GM12891 (cell line): ENCODE results near the gene FRMD3.

Experiments
- DNase-seq: peaks from one replicate; pipeline ENCODE4 v3.0.0; 2011; ENCODE audit warnings: low spot score; ENCODE audit not compliant: insufficient read length
- FAIRE-seq: peaks from 2 replicates; lab custom pipeline; 2011; peaks lifted over from hg19 to GRCh38; lab: Jason Lieb, UNC
- PAX5 ChIP-seq: IDR thresholded peaks from 2 replicates; pipeline ENCODE4 v1.6.1; 2011; ENCODE audit warnings: low read length, moderate library complexity, mild to moderate bottlenecking; ENCODE audit not compliant: insufficient read depth, severe bottlenecking
- POLR2A ChIP-seq: IDR thresholded peaks from 2 replicates; pipeline ENCODE4 v1.6.1; 2011; ENCODE audit warnings: low read depth, low read length, control low read depth
- POLR2AphosphoS5 ChIP-seq: IDR thresholded peaks from 2 replicates; pipeline ENCODE4 v1.6.1; 2011; ENCODE audit warnings: low read depth, low read length, control low read depth
- POU2F2 ChIP-seq: IDR thresholded peaks from 2 replicates; pipeline ENCODE4 v1.6.1; 2011; ENCODE audit warnings: low read depth, mild to moderate bottlenecking, control low read depth, low read length, moderate library complexity
- SPI1 ChIP-seq: IDR thresholded peaks from 2 replicates; pipeline ENCODE4 v1.6.1; 2011; ENCODE audit warnings: low read depth, low read length, control low read depth
- TAF1 ChIP-seq: IDR thresholded peaks from 2 replicates; pipeline ENCODE4 v1.6.1; 2011; ENCODE audit warnings: low read depth, low read length, control low read depth

FRMD3 gene

DNA sequence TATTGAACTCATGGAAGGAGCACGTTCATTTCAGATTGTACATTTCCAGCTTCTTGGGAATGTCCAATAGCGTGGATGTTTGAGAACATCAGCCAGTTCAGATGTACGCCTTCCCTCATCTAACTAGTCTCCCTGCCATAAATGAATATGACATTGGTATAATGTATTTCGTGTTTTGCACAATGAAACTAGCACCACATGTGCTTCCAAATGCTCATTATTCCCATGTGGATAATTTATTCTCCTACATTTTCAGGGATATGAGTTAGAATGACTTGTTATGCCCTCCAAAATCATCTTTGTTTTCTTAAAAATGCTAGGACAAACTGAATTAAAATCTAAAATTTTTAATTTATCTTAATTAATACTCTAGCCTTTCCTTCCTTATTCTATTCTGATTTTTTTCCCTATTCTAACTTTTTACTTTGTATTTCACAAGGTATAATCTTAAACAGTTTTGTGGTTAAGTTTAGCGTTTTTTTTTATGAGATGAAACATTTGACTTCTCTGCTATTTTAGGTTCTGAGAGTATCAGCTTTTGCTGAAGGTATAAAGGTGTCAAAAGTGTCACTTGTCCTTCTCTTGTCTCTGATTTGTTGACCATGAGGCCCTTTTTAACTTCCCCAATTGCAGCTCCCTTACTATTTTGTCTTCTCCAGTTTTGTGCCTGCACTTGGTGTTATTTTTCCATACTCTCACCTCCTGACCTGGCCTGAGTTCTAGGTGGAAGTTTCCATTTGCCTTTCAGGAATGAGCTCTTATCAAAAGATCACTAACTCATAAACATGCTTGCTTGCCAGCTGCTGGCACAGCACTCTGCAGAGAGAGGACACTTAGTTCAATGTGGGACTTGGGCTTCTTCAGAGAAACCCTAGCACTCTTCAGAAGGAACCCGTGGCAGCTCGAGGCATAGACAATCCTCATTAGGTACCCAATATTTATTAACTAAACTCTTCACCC is 106.8 kb downstream of the FRMD3 start:
- no peak for TF ChIP-seq SPI1
- no peak for TF ChIP-seq POLR2AphosphoS5
- no peak for TF ChIP-seq POLR2A
- TF ChIP-seq TAF1, result no peak
- TF ChIP-seq POU2F2, result no peak
- no peak for TF ChIP-seq PAX5
- DNase-seq (no peak), FAIRE-seq (no peak)

DNA sequence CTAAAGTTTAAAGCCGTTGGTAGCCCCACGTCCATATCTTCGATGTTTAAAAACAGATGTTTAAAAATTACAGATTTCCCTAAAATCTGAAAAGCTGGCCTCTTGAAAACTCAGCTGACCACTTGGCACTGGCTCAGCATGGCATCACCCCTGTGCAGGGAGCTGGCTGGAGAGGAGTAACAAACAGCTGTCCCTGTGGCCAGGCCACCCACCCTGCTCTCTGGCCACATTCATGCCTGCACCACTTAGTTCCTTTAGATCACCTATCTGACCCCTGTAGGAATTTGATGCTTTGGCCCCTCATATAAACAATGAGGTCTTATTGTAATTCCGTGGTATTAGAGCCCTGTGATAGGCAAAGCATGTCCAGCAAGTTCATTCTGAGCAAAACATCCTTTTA is 107.5 kb downstream of the FRMD3 start:
- DNase-seq, result no peak
- FAIRE-seq, result no peak
- TF ChIP-seq POLR2AphosphoS5 (no peak), PAX5 (no peak)

DNA sequence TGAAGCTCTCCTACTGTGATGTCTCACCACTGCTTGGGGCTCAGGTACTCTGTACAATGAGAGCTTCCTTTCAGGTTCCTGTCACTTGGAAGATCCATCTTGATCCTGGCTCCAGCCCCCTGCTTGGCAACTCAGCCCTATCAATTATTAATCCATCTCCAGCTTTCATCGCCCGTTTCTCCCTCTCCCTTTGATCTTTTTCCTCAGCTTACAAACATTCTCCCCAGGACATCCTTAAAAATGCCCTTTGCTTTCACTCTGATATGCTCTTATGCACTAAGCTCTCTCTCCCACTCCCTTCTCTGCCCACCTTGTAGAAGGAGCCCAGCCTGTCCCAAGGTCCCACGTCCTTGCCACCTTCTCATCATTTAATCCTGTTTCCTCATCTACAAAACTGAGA is 109.0 kb downstream of the FRMD3 start:
- no peak for FAIRE-seq
- no peak for DNase-seq
- TF ChIP-seq POLR2AphosphoS5 (no peak), TAF1 (no peak), POLR2A (no peak), POU2F2 (no peak), PAX5 (no peak), SPI1 (no peak)

DNA sequence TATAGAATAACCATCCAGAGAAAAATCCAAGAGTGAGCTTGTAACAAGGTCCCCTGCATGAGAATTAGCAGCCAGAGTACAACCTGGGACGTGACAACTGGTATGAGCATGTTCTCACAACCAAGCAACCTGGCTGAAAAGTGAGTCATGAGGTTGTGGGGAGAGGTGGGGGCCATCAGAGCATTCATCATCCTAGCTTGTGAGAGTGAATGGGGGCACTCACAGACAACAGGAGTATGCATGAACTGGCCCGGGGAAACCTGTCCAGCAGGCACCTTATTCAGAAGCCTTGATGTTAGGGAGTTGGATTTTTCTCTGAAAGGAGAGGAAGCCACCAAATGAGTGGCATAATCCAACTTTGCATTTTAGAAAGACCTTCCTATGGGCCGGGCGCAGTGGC is 113.0 kb downstream of the FRMD3 start:
- DNase-seq (no peak), FAIRE-seq (no peak)
- TF ChIP-seq POU2F2 (no peak), POLR2AphosphoS5 (no peak), PAX5 (no peak), POLR2A (no peak), TAF1 (no peak), SPI1 (no peak)

DNA sequence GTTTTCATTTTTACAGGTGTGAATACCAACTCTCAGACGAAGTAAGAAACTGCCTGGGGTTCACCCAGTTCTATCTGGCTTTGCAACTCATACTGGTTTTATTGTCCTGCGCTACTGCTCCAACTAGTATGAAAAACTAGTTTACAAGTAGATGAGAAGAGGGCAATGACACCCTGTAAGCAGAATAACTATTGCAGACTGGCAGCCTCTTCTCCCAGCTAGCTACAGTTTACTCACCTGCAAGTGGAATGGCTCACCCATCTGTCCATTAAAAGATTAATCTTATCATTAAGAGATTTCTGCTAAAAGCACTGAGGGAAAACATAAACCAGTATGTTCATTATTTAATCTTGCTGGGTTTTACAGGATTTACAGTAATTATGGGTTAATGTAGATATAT is 113.4 kb downstream of the FRMD3 start:
- FAIRE-seq, result no peak

DNA sequence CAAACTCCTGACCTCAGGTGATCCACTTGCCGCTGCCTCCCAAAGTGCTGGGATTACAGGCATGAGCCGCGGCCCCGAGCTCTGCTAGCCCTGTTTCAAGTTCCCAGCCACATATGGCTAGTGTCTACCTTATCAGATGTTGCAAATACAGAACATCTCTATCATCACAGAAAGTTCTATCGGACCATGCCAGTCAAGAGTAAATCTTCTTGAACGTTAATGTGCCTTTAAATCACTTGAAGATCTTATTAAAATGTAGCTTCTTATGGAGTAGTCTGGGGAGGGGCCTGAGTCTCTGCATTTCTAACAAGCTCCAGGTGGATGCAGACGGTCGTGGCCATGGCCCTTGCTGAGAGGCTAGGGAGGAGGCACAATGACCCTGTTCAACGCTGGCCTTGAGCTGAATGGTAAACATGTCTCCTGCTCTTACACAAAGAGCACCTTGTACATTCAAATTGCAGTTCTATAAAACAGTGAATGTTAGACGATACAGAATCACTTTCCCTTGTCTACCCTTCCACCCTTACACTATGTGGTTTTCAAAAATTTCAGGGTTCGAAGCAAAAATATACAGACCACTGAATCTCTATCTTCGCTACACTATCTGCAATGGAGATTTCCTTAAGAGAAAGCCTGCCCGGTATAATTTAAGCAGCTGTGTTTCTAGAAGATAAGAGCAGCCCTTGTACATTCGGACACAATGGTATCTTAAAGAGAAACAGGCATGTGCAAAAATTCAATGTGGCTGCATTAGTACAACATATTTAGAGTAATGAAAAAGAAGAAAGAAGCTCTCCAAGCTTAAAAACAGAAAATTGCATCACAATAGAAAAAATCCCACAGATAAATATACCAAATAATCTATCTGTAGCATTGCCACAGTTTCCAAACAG is 114.1 kb downstream of the FRMD3 start:
- FAIRE-seq, result no peak
- no peak for TF ChIP-seq SPI1
- TF ChIP-seq PAX5, result no peak
- no peak for TF ChIP-seq POLR2A
- TF ChIP-seq TAF1, result no peak
- TF ChIP-seq POLR2AphosphoS5, result no peak
- no peak for TF ChIP-seq POU2F2
- no peak for DNase-seq

More for the DNA sequence above, 113.4 kb downstream of the FRMD3 start:
- DNase-seq, result no peak
- TF ChIP-seq TAF1 (no peak), POU2F2 (no peak), SPI1 (no peak), POLR2AphosphoS5 (no peak), POLR2A (no peak), PAX5 (no peak)

DNA sequence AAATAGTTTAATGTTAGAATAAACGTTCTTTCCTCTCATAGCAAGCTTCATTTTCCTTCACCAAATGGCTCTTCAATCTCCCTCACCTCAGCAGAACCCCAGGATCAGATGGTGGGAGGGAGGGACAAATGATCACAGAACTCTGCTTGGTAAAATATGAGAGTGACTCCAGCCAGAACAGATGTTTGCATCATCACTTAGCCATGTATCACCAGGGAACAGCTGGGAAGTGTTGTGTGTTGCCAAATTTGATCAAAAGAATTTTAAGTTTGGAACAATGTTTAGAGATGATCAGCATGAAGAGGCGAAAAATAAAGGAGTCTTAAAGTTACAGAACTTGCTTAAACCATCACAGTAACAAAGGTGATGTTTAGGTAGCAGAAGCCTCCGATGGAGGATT is 115.7 kb downstream of the FRMD3 start:
- FAIRE-seq (no peak), DNase-seq (no peak)
- no peak for TF ChIP-seq POU2F2
- no peak for TF ChIP-seq TAF1
- TF ChIP-seq POLR2A, result no peak
- no peak for TF ChIP-seq SPI1
- TF ChIP-seq PAX5, result no peak
- TF ChIP-seq POLR2AphosphoS5, result no peak

DNA sequence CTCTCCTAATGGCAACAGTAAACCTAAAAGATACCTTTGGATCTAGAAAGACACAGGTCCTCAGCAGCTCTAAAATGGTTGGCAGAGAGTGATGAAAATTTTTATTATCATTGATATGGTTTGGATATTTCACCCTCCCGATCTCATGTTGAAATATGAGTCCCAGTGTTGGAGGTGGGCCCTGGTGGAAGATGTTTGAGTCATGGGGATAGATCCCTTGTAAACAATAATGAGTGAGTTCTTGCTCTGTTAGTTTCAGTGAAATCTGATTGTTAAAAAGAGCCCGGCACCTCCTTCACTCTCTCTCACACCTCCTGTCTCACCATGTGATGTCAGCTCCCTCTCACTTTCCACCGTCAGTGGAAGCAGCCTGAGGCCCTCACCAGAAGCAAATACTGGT is 117.7 kb downstream of the FRMD3 start:
- no peak for DNase-seq
- FAIRE-seq, result no peak
- TF ChIP-seq TAF1, result no peak
- no peak for TF ChIP-seq SPI1
- TF ChIP-seq POLR2A, result no peak
- TF ChIP-seq PAX5, result no peak

DNA sequence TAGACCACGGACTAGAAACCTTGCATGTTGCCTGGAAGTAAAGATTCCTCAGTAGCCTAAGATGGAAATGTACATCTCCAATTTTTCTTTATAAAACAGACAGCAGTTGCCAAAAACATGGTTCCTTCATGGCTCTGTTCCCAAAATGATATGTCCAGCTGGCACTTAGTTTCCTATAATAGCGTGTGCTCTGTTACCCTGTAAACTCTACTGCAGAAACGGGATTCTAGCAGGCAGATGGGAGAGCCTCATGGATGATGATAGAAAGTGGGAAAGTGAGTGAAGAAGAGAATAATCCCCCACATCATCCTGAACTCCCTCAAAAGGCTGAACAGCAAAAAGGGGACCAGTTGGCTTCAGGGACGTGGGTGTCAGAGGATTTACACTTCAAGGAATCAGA is 118.2 kb downstream of the FRMD3 start:
- TF ChIP-seq POLR2A (no peak), POLR2AphosphoS5 (no peak), POU2F2 (no peak), TAF1 (no peak), SPI1 (no peak), PAX5 (no peak)
- DNase-seq, result no peak
- no peak for FAIRE-seq

DNA sequence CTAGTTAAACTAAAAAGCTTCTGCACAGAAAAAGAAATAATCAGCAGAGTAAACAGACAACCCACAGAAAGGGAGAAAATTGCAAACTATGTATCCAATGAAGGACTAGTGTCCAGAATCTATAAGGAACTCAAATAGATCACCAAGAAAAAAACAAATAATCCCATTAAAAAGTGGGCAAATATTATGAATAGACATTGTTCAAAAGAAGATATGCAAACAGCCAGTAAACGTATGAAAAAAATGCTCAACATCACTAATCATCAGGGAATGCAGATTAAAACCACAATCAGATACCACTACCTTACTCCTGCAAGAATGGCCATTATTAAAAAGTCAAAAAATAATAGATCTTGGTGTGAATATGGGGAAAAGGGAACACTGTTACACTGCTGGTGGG is 119.9 kb downstream of the FRMD3 start:
- DNase-seq (no peak), FAIRE-seq (no peak)
- TF ChIP-seq POLR2AphosphoS5 (no peak), PAX5 (no peak)
